GM23338 (cell line): ENCODE measurements around the gene NAT14.

ENCODE experiments used
- CTCF ChIP-seq, 2 experiments: fragments of 200-600 bp in 1 of 2; sonication (generic) in 1 of 2; conservative IDR thresholded peaks; 2 replicates each; pipeline versions ENCODE4 v1.5.1 to v1.6.1; 2016 to 2017; ENCODE audit warnings: antibody characterized with exemption in 2 of 2, low read depth in 2 of 2, mild to moderate bottlenecking in 2 of 2, moderate library complexity in 1 of 2
- EZH2 ChIP-seq: fragments of 200-600 bp; sonication (generic); IDR thresholded peaks from one replicate; pipeline ENCODE4 v1.8.0; 2017; ENCODE audit warnings: antibody characterized with exemption, mild to moderate bottlenecking, low read depth; ENCODE audit not compliant: unreplicated experiment
- EZH2phosphoT487 ChIP-seq: fragments of 200-600 bp; sonication (generic); IDR thresholded peaks from one replicate; pipeline ENCODE4 v1.8.1; 2018; ENCODE audit warnings: antibody characterized with exemption; ENCODE audit not compliant: unreplicated experiment
- JUNB ChIP-seq: IDR thresholded peaks from one replicate; pipeline ENCODE4 v1.6.1; 2016; ENCODE audit warnings: antibody characterized with exemption; ENCODE audit not compliant: unreplicated experiment
- TF ChIP-seq, protein P1 (sequence below): fragments of 250-450 bp; sonication (Bioruptor Pico); IDR thresholded peaks from 2 replicates; pipeline ENCODE4 v1.5.0; 2020; ENCODE audit warnings: mild to moderate bottlenecking, moderate library complexity

DNA sequence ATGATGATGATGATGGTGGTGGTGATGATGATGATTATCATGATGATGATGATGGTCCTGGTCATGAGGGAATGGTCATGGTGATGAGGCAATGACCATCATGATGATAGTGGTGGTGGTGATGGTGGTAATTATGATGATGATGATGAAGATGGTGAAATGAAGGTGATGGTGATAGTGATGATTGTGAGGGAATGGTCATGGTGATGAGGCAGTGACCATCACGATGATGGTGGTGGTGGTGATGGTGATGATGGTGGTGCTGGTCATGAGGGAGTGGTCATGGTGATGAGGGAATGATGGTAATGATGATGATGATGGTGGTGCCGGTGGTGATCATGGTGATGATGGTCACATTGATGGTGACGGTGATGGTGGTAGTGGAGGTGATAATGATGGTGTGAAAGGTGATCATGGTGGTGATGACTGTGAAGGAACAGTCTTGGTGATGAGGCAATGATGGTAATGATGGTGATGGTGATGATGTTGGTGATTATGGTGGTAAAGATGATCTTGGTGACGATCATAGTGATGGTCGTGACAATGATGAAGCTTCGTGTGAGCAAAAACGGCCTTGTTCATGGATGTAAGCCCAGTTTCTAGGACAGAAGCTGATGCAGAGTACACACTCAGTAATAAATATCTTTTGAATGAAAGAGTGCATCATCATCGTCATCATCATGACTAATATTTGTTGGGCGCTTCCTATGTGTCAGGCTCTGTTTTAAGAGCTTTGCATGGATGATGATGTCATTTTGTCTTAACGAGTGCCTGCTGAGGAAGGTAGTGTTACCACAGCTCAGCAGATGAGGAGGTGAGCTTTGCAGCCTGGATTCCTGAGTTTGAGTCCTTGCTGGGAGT, 34.7 kb downstream of the NAT14 start:
- no peak for TF ChIP-seq CTCF (conservative IDR thresholded peaks at IDR 0.05; ENCODE audit: low read depth in 2 of 2)
- TF ChIP-seq EZH2phosphoT487 = no peak
- TF ChIP-seq, protein P1, sequence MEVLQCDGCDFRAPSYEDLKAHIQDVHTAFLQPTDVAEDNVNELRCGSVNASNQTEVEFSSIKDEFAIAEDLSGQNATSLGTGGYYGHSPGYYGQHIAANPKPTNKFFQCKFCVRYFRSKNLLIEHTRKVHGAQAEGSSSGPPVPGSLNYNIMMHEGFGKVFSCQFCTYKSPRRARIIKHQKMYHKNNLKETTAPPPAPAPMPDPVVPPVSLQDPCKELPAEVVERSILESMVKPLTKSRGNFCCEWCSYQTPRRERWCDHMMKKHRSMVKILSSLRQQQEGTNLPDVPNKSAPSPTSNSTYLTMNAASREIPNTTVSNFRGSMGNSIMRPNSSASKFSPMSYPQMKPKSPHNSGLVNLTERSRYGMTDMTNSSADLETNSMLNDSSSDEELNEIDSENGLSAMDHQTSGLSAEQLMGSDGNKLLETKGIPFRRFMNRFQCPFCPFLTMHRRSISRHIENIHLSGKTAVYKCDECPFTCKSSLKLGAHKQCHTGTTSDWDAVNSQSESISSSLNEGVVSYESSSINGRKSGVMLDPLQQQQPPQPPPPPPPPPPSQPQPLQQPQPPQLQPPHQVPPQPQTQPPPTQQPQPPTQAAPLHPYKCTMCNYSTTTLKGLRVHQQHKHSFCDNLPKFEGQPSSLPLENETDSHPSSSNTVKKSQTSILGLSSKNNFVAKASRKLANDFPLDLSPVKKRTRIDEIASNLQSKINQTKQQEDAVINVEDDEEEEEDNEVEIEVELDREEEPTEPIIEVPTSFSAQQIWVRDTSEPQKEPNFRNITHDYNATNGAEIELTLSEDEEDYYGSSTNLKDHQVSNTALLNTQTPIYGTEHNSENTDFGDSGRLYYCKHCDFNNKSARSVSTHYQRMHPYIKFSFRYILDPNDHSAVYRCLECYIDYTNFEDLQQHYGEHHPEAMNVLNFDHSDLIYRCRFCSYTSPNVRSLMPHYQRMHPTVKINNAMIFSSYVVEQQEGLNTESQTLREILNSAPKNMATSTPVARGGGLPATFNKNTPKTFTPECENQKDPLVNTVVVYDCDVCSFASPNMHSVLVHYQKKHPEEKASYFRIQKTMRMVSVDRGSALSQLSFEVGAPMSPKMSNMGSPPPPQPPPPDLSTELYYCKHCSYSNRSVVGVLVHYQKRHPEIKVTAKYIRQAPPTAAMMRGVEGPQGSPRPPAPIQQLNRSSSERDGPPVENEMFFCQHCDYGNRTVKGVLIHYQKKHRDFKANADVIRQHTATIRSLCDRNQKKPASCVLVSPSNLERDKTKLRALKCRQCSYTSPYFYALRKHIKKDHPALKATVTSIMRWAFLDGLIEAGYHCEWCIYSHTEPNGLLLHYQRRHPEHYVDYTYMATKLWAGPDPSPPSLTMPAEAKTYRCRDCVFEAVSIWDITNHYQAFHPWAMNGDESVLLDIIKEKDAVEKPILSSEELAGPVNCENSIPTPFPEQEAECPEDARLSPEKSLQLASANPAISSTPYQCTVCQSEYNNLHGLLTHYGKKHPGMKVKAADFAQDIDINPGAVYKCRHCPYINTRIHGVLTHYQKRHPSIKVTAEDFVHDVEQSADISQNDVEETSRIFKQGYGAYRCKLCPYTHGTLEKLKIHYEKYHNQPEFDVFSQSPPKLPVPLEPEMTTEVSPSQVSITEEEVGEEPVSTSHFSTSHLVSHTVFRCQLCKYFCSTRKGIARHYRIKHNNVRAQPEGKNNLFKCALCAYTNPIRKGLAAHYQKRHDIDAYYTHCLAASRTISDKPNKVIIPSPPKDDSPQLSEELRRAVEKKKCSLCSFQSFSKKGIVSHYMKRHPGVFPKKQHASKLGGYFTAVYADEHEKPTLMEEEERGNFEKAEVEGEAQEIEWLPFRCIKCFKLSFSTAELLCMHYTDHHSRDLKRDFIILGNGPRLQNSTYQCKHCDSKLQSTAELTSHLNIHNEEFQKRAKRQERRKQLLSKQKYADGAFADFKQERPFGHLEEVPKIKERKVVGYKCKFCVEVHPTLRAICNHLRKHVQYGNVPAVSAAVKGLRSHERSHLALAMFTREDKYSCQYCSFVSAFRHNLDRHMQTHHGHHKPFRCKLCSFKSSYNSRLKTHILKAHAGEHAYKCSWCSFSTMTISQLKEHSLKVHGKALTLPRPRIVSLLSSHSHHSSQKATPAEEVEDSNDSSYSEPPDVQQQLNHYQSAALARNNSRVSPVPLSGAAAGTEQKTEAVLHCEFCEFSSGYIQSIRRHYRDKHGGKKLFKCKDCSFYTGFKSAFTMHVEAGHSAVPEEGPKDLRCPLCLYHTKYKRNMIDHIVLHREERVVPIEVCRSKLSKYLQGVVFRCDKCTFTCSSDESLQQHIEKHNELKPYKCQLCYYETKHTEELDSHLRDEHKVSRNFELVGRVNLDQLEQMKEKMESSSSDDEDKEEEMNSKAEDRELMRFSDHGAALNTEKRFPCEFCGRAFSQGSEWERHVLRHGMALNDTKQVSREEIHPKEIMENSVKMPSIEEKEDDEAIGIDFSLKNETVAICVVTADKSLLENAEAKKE (CRISPR knock-in tag) = no peak
- no peak for TF ChIP-seq JUNB
- no peak for TF ChIP-seq EZH2
